ENCODE results near the gene CLCN5.

The CLCN5 gene

DNA sequence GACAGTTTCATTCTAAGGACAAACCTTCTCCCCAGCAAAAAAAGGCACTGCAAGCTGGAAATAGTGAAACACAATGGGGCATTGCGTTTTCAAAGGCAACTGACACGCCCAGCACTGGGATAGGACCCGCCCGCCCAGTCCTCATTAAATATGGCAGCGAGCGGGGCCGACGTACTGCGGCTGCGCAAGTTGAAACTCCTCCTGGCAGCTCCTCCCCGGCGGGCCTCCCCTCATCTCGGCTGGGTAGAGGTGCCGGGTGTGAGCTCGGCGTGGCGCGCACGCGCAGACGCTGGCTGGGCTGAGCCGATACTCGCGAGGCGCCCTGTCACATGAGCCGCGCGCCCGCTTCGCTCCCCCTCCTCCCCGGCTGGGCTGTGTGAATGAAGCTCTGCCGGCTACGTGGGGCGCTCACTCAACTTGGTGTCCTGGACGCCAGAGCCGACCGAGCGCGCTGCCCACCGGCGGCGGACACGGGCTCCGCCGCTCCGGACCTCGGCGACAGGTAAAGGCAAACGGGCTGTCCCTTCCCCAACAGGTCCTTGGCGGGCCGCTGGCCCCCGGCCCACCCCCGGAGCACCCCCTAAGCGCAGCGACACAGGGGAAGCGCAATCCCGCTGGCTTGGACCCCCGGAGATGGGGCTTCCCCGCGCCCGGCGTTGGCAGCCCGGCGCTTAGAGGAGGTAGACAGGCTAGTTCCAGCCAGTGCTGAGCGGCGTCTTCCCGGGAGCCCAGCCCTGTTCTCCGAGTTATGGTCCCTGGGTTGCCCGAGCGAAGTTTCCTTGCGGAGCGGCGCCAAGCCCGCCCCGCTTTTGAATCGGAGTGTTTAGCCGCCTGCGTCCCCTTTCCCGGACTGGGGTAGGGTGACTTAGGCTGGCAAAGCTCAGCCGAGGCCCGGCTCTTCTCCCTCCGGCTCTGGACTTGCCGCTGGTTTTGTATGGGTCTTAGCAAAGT, at the start of gene CLCN5:
Gene CLCN5, plus strand, starts transcription at position 306 of the 951 bp plus-strand sequence. CDS start 2,703 bp downstream, outside the sequence.
- peak; percentile 63 to 86 (median 80) for DNase-seq (ENCODE audit: low read depth in 4 of 4, low spot score in 1 of 4)

DNA sequence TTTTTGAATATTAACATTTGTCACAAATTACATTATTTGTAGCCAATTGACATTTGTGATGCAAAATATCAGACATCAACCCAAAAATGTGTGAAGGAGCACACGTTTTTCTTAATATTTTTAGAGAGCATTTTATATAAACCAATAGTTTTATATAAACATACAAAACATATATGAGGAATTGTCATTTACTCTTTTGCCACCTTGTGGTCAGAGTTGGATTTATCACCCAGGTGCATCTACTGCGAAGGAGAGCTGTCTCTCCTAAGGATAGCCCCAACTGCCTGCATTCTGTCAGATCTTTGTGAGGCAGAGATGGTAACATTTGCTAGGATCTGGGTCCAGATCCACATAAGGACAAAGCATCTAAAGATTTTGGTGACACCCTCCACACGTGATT, 45.6 kb upstream of the CLCN5 start:
- no peak for DNase-seq (ENCODE audit: low read depth in 4 of 4, low spot score in 1 of 4)

DNA sequence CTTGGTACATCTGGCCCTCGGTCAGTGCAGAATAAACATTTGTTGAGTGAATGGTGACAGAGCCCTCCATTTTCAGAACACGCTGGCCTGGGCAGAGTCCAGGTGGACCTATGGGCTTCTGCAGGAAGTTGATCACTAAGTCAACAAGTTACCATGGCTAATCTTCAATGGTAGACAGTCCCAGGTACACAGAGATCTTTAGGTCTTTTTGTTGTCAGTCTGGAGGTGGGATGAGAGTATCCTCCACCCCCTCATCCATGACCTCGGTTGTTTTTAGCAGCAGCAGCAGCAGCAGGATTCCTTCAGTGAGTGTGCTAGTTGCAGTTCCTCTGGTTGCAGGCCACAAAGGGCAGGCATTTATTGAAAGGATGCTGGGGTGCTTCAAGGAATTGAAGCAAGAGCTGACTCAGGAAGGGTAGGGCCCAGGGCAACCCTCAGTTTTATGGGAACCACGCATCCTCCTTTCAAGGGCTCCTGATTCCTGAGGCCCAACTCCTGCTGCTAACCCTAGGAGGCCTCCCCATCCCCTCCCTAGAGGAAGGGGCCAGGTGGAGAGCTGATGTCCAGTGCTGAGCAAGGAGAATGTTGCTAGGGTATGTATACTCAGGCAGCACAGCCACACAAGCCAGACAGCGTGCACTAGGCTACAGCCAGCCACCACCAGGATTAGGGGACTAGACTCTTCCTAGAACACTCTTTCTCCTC, 44.8 kb upstream of the CLCN5 start:
- DNase-seq (ENCODE audit: low read depth in 4 of 4, low spot score in 1 of 4) = no peak

DNA sequence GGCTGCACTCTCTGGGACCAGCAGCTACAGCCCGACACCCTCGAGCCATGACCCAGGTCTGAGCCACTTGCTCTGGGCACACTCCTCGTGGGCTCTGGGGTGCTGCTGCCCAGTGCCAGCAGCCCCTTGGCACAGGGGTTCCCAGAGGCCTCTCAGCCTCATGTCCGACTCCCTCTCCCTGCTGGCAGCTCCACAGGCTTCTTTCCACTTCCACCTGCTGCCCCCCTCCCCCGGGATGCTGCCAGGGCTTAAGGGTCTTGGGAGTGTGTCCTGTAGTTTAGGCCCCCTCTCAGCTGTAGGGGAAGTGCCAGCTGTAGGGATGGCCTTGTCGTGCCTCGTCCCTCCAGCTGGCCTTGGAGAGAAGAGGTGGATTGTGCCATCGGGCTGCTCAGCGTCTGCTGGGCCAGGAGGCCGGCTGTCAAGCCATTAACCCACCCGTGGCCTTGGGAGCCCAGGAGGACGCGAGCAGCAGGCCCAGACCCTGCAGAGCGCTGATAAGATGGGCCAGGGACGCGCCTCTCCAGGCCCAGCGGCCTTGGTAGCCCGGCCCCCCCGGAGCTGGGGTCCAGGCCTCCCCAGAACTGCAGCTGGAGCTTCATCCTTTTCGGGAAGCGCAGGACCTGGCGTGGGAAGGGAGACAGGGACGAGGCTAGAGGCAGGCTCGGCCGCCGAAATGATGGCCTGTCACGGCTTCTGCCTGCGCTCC, 44.1 kb upstream of the CLCN5 start:
- DNase-seq (ENCODE audit: low read depth in 4 of 4, low spot score in 1 of 4) = no peak

DNA sequence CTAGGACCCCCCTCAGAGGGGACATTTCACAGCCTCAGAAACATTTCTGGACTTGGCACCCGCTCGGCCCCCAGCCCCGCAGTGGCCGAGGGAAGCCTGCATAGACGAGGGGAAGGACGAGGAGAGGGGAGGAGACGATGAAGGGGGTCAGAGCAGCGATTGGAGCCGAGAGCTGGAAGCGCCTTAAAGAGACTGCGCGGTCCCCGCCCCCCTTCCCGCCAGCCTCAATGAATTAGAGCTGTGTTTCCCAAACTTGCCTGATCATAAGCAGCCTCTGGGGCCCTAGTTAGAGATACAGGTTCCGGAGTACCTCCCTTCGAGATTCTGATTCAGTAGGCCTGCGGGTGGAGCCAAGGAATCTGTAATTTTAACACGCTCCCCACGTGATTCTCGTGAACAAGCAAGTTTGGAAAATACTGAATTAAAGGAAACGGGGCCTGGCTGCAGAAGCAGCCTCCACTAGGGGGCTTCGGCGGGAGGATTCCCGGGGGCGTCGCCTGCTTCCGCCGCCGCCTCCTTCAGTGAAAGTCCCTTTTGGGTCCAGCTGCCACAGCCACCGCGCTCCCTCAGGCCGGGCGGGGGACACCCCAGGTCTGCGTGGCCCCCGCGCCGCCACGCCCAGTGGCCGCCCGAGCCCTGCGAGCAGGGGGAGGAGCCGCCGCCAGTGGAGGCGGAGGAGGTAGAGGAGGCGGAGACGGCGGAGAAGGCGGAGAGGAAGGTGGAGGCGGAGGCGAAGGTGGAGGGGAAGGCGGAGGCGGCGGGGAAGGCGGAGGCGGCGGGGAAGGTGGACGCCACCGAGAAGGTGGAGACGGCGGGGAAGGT, 43.4 kb upstream of the CLCN5 start, which contains the start of gene USP27X:
Gene USP27X, plus strand, starts transcription at position 651 of the 822 bp plus-strand sequence. CDS start 824 bp downstream, outside the sequence.
- DNase-seq (ENCODE audit: low read depth in 4 of 4, low spot score in 1 of 4) = peak; percentile 20 to 56 (median 32)

DNA sequence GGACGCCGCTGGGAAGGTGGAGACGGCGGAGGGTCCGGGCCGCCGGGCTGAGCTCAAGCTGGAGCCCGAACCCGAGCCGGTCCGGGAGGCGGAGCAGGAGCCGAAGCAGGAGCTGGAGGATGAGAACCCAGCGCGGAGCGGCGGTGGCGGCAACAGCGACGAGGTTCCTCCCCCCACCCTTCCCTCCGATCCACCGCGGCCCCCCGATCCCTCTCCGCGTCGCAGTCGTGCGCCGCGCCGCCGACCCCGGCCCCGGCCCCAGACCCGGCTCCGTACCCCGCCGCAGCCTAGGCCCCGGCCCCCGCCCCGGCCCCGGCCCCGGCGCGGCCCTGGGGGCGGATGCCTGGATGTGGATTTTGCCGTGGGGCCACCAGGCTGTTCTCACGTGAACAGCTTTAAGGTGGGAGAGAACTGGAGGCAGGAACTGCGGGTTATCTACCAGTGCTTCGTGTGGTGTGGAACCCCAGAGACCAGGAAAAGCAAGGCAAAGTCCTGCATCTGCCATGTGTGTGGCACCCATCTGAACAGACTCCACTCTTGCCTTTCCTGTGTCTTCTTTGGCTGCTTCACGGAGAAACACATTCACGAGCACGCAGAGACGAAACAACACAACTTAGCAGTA, 42.6 kb upstream of the CLCN5 start:
- DNase-seq (ENCODE audit: low read depth in 4 of 4, low spot score in 1 of 4) = no peak

DNA sequence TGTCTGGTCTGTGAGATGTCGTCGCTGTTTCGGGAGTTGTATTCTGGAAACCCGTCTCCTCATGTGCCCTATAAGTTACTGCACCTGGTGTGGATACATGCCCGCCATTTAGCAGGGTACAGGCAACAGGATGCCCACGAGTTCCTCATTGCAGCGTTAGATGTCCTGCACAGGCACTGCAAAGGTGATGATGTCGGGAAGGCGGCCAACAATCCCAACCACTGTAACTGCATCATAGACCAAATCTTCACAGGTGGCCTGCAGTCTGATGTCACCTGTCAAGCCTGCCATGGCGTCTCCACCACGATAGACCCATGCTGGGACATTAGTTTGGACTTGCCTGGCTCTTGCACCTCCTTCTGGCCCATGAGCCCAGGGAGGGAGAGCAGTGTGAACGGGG, 41.7 kb upstream of the CLCN5 start:
- no peak for DNase-seq (ENCODE audit: low read depth in 4 of 4, low spot score in 1 of 4)

DNA sequence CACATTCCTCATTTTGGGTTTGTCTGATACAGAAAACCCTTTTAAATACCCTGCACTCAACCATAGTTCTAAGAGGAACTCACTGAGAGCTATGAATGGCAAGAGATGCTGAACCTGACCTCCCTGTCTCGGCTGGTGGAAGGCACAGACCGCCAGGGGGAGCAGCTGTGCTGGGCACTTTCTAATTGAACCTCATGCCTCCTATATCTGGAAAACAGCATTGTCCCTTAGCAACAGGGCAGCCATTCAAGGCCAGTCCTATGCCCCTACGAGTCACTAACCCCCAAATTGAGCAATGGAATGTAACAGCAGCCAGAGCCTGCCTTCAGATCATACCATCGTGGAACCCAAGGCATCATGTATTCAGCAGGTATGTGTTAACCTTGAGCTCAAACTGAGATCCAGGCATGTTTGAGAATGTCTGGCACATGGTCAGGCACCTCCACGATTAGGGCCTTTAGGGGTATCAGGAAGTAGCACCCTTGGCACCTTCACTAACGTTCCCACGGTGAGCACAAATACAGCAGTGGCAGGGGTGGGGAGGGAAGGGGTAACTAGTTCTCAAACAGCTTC, 38.0 kb upstream of the CLCN5 start:
- DNase-seq (ENCODE audit: low read depth in 4 of 4, low spot score in 1 of 4) = peak in 3 of 4 experiments; percentile 25 to 33 (median 33)

DNA sequence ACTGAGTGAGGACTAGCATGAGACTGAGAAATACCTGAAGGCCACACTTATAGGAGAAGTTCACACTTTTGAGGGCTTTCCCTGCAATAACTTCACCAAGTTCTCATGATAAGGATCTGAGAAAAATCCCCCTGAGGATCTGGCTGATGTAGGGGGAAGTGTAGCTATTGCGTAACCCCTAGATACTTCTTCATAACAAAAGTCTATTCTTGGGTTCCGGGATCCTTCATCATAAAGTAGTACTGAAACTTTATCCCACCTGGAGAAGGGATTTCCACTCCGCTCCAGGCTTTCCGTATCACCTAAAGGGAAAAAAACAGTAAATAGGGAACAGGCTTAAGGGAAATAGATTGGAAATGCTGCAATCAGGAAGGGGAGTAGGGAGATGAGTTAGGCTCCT, 29.9 kb upstream of the CLCN5 start:
- no peak for DNase-seq (ENCODE audit: low read depth in 4 of 4, low spot score in 1 of 4)

DNA sequence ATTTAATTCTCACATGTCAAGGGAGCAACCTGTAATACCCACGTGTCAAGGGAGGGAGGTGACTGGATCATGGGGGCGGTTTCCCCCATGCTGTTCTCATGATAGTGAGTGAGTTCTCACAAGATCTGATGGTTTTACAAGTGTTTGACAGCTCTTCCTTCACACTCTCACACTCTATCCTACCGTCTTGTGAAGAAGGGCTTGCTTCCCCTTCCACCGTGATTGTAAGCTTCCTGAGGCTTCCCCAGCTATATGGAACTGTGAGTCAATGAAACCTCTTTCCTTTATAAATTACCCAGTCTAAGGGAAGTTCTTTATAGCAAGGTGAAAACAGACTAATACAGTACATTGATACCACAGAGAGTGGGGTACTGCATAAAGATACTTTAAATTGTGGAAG, 25.4 kb upstream of the CLCN5 start:
- DNase-seq (ENCODE audit: low read depth in 4 of 4, low spot score in 1 of 4) = no peak

DNA sequence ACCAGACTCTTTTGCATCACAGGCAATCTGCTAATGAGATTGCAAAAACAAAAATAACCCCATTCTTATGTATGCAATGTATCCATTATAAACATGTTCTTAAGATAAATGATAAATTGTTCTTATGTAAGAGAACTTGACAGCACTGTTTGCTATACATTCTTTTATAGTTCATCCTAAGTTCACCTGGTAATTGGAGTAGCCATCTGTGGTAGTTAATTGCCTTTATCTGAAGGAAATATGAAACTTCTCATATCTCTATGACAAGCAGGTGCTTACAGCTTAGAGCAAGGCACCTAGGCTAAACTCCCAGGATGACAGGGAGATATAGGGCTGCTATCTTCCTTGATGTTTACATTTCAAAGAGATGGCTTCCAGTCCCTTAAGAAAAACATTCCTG, 21.3 kb upstream of the CLCN5 start:
- no peak for DNase-seq (ENCODE audit: low read depth in 4 of 4, low spot score in 1 of 4)

DNA sequence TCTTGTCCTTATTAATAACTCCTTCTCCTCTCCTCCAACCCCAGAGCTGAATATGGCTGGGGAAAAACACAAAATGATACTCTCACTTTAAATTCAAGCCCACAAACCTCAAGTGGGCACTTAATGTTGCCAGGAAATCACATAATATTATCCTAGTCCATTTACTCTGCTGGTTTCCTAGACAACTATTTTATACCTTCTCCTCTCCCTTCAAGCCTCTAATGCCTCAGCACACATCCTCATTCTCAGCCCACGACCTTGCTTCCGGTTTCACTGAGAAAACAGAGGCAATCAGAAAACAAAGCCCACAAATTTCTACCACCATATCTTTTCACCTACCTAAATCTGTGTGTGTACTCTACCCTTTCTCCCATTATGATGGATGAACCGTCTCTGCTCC, 12.1 kb upstream of the CLCN5 start:
- DNase-seq (ENCODE audit: low read depth in 4 of 4, low spot score in 1 of 4) = no peak

DNA sequence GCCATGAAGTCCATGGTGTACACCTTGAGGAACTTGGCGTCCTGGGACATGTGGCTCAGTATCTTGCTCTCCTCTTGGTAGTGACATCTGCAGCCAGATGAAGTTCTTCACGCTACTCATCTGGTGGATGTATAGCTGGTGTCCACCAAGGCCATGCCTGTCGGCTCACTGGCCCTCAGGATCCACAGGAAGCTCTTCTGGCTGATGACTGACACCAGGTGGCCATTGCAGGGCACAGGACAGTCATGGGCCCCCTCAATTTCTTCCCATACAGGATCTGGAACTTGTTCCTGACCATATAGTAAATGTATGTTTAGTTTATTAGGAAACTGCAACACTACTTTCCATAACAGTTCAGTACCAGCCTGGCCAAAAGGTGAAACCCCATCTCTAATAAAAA, 10.3 kb upstream of the CLCN5 start:
- no peak for DNase-seq (ENCODE audit: low read depth in 4 of 4, low spot score in 1 of 4)

DNA sequence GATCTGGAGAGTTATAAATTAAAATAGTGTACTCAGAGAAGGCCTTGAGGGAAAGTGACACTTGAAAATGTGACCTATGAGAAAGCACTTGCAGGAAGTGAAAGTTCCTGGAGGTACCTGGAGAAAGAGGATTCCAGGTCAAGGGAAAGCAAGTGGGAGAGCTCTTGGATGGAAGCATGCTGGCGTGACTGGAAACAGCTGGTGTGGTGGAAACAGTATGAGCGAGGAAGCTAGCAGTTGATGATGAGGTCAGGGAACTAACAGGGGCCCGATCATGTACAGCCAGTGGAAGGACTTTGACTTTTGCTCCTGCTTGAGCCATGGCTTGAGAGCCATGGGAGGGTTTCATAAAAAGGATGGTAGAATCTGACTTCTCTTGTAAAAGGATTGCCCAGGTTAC, 9.5 kb upstream of the CLCN5 start:
- DNase-seq (ENCODE audit: low read depth in 4 of 4, low spot score in 1 of 4) = no peak

DNA sequence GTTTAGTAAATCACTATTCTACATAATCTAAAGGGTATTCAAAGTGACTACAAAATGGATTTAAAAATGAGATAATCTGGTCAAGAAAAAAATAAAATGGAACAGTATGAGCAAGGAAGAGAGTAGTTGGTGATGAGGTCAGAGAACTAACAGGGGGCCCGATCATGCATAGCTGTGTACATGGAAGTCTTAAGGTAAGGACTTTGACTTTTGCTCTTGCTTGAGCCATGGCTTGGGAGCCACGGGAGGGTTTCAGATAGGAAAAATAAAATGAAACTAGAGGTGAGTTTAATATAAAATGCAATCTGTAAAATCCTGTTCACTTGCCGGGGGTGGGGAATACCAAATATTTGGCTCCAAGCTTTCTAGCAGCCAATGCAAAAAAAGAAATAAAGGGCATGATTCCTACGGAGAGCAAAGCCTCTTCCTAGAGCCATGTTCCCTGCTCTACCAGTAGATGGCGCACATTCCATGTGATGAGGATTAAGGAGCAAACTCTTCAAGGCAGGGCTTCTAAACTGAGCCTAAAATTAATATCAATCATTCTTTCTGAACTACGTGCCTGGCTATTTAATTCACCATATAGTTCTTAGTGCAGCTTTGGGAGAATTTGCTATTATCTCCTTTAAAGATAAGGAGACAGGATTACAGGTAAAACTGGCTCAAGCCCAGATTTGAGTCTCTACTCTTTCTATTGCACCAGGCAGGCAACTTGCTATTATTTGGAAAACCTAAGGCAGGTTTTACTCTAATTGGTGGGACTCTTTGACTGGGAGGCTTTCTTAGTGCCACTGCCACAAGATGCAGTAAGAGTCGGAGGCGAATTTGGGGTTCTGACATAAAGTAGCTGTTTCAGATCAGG, 6.8 kb upstream of the CLCN5 start:
- peak in 2 of 4 experiments; percentile 10 to 16 for DNase-seq (ENCODE audit: low read depth in 4 of 4, low spot score in 1 of 4)

DNA sequence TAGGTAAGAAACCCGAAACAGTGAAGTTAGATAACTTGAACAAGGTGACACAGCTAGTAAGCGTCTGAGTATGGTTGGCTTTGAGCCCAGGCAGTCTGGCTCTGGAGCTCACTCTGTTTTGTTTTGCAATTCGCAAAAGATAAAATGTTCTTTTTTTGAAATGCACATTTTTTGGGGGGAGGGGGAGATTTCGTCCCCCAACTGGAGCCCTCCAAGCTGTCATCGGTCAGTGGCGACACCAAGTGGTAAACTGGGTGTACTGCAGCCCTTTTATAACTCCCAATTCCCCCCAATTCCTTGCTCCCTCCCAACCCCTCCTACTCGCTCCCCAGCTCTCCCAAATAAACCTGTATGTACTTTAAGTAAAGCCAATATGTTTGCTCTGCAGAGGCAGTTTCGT, 2.8 kb upstream of the CLCN5 start:
- DNase-seq (ENCODE audit: low read depth in 4 of 4, low spot score in 1 of 4) = peak in 1 of 4 experiments; percentile 14

DNA sequence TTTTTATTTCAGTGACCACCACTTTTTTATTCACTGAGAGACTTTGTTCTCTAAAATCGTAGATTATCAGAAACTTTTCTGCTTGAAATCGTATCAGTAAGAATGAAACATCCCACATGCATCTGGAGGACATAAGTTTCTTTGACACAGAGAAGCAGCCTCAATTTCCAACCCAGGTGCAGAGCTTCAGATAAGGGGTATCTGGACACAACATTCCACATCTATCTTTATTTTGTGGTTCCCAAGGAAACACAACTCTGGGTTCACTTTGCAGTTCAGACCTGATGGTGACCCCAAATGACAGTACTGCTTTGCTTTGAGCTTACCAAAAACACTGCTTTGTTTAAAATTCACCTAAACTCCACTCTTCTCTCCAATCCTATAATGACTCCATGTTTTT, 1.3 kb upstream of the CLCN5 start:
- DNase-seq (ENCODE audit: low read depth in 4 of 4, low spot score in 1 of 4) = no peak

DNA sequence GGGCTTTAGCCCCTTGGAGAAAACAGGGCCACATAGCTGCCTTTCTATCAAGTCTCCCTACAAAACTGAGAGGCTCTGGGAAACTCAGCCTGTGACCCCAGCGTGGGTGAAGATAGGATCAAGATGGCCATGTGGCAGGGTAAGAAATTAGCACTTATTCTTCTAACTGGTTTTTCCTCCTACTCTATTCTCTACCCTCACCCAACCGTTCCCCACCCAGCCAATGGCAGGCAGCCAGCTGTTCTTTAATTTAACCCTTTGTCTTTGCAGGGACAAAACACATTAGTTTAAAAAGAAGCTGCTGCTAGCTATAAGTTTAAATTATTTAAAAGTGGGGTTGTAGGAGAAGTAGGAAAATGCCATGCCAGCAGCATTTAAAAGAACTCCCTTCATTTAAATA, 2.8 kb downstream of the CLCN5 start:
- no peak for DNase-seq (ENCODE audit: low read depth in 4 of 4, low spot score in 1 of 4)

DNA sequence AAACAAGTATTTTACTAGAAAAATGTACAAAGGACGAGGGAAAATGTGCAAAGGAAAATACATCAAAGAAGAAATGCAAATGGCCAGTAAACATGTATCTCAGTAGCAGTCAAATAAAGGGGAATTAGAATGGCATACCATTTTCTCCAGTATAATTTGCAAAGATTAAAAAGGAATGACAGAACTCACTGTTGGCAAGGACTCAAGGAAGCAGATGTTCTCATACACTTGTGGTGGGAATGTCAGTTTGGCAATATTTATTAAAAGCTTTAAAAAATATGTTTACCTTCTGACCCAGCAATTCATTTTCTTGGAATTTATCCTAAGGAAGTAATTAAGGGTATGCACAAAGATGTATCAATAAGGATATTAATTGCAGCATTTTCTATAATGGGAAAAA, 7.6 kb downstream of the CLCN5 start:
- DNase-seq (ENCODE audit: low read depth in 4 of 4, low spot score in 1 of 4) = no peak
